ENCODE data around the gene MR1.

Gene MR1

GRCh38 chr1:181064011-181064623 is 30.3 kb downstream of the MR1 start:
- no peak for DNase-seq (ENCODE audit: low spot score)

- DNase-seq (ENCODE audit: low spot score), result no peak
Measured at GRCh38 chr1:181064702-181065101, 30.9 kb downstream of the MR1 start.

GRCh38 chr1:181073638-181074037 is 39.9 kb downstream of the MR1 start:
- DNase-seq (ENCODE audit: low spot score), result no peak

GRCh38 chr1:181075766-181076350 is 42.1 kb downstream of the MR1 start:
- DNase-seq (ENCODE audit: low spot score), result no peak

GRCh38 chr1:181076852-181077251 is 43.1 kb downstream of the MR1 start:
- DNase-seq (ENCODE audit: low spot score), result no peak

GRCh38 chr1:181077576-181078242 is 43.9 kb downstream of the MR1 start:
- no peak for DNase-seq (ENCODE audit: low spot score)

GRCh38 chr1:181079382-181079781 is 45.6 kb downstream of the MR1 start:
- DNase-seq (ENCODE audit: low spot score), result peak; percentile 75

- no peak for DNase-seq (ENCODE audit: low spot score)
Measured at GRCh38 chr1:181079920-181080319, 46.1 kb downstream of the MR1 start.

GRCh38 chr1:181080556-181080955 is 46.8 kb downstream of the MR1 start:
- no peak for DNase-seq (ENCODE audit: low spot score)

- DNase-seq (ENCODE audit: low spot score), result no peak
Measured at GRCh38 chr1:181081395-181081794, 47.6 kb downstream of the MR1 start.

- DNase-seq (ENCODE audit: low spot score), result peak; percentile 56
Measured at GRCh38 chr1:181083842-181084605, 50.2 kb downstream of the MR1 start.

- no peak for DNase-seq (ENCODE audit: low spot score)
Measured at GRCh38 chr1:181084606-181084969, 50.8 kb downstream of the MR1 start.

GRCh38 chr1:181086091-181086490 is 52.3 kb downstream of the MR1 start:
- no peak for DNase-seq (ENCODE audit: low spot score)

- DNase-seq (ENCODE audit: low spot score), result no peak
Measured at GRCh38 chr1:181086926-181087325, 53.1 kb downstream of the MR1 start.

- DNase-seq (ENCODE audit: low spot score), result no peak
Measured at GRCh38 chr1:181087400-181087901, 53.7 kb downstream of the MR1 start.

GRCh38 chr1:181088079-181089016 is 54.6 kb downstream of the MR1 start, which contains the start of gene IER5:
Gene IER5 (plus strand): TSS chr1:181088700. CDS start chr1:181088903, 203 bp downstream.
- peak; percentile 97 for DNase-seq (ENCODE audit: low spot score)

GRCh38 chr1:181089017-181089675 is 55.4 kb downstream of the MR1 start:
- no peak for DNase-seq (ENCODE audit: low spot score)

- DNase-seq (ENCODE audit: low spot score), result peak; percentile 79
Measured at GRCh38 chr1:181089676-181090544, 56.1 kb downstream of the MR1 start.

GRCh38 chr1:181090641-181091126 is 56.9 kb downstream of the MR1 start:
- peak; percentile 80 for DNase-seq (ENCODE audit: low spot score)
